Sigmoid colon (tissue), 7 donors: ENCODE data around the gene LTF. TPM values are rescaled to one million over a fixed set of nuclear protein-coding genes. Genes with fewer than 3 reads are reported as not detected.

Source experiments
- DNase-seq: peaks from one replicate; pipeline ENCODE4 v3.0.0-alpha.2; 2019
- H3K27ac ChIP-seq, 4 donors: fragments of 200-600 bp; sonication (generic); one replicate each; pipeline ENCODE4 v1.5.1; 2016 to 2019; ENCODE audit warnings: mild to moderate bottlenecking in 1 of 4
- H3K27me3 ChIP-seq, 3 donors: fragments of 200-600 bp; sonication (generic); one replicate each; pipeline ENCODE4 v1.5.1; 2019; ENCODE audit warnings: mild to moderate bottlenecking in 1 of 3
- H3K36me3 ChIP-seq, 4 donors: fragments of 200-600 bp; sonication (generic); one replicate each; pipeline ENCODE4 v1.5.1; 2016 to 2019
- H3K4me1 ChIP-seq, 4 donors: fragments of 200-600 bp; sonication (generic); one replicate each; pipeline ENCODE4 v1.5.1; 2017 to 2019
- H3K4me3 ChIP-seq, 4 donors: fragments of 200-600 bp; sonication (generic); one replicate each; pipeline ENCODE4 v1.5.1; 2017 to 2019; ENCODE audit warnings: mild to moderate bottlenecking in 2 of 4, moderate library complexity in 1 of 4
- H3K9me3 ChIP-seq, 4 donors: fragments of 200-600 bp in 3 of 4; sonication (generic) in 3 of 4; one replicate each; pipeline versions ENCODE4 v1.5.1 to v1.6.1; 2013 to 2019
- CTCF ChIP-seq, 4 experiments: fragments of 450-650 bp in 3 of 4; fragments of 200-600 bp in 1 of 4; IDR thresholded peaks; one replicate each; pipeline ENCODE4 v1.5.1; 2016 to 2019; ENCODE audit warnings: antibody characterized with exemption in 4 of 4, mild to moderate bottlenecking in 3 of 4, moderate library complexity in 2 of 4
- EP300 ChIP-seq, 4 donors: sonication (generic); formaldehyde crosslinking; IDR thresholded peaks; one replicate each; pipeline ENCODE4 v1.6.1; 2017; ENCODE audit warnings: antibody characterized with exemption in 4 of 4
- POLR2A ChIP-seq, 2 donors: fragments of 450-650 bp; IDR thresholded peaks; one replicate each; pipeline ENCODE4 v1.6.1; 2016; ENCODE audit warnings: antibody characterized with exemption in 2 of 2, mild to moderate bottlenecking in 2 of 2, moderate library complexity in 2 of 2
- POLR2AphosphoS5 ChIP-seq, 4 donors: sonication (generic); formaldehyde crosslinking; IDR thresholded peaks; one replicate each; pipeline ENCODE4 v1.6.1; 2017; ENCODE audit warnings: antibody characterized with exemption in 4 of 4
- WGBS, 2 donors: extraction: QIAGEN DNeasy Blood & Tissue Kit; methylation state at CpG; one replicate each; pipeline ENCODE4 v1.1.7; 2013; 5-methylcytosine and 5-hydroxymethylcytosine counted together
- intact Hi-C: fragments of 100-400 bp; cut with DNase I; formaldehyde crosslinking; loops from one replicate; pipeline ENCODE4 v1.15.1; 2023
- polyA plus RNA-seq, 3 donors: library from polyadenylated mRNA; stranded (reverse); fragments of 200-250 nt; gene quantifications; one replicate each; pipeline ENCODE4 v1.2.3, GENCODE V29; 2013
- total RNA-seq, 4 donors: library from RNA; depleted of rRNA; stranded (reverse); fragments of >200 nt; gene quantifications; one replicate each; pipeline ENCODE4 v1.1.0, GENCODE V29; 2016
- donor health status: healthy with polysubstance abuse.
- donor health status: Bipolar disorder and iron deficiency.
- donor health status: healthy.

Gene LTF
- total and polyA plus RNA-seq, 7 donors = 0.16 to 38.0 (median 0.36) TPM; not detected in 2

DNA sequence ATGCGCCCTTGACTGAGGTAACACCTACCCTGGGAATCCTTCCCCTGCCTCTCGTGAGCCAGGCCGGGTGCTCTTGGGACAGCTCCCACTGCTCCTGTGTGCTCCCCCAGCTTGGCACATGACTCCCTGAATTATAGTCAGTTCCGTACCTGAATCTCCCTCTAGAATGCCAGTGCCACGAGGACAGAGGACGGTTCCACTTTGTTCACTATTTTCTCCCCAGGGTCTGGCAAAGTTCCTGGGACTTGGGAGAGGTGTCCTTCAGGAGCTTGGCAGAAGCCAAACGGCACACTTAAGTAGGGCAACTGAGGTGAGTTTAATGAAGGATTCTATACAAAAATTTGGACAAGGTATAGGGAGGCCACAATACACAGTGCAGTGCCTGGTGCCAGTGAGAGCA, 67.6 kb downstream of the LTF start:
- Histone ChIP-seq H3K4me3 (no peak overlapping the region), H3K27me3 (no peaks in the 10 kb centered on the region), H3K4me1 (no peaks in the 10 kb centered on the region), H3K9me3 (no peaks in the 10 kb centered on the region), H3K27ac (no peak overlapping the region), H3K36me3 (no peaks in the 10 kb centered on the region)
- intact Hi-C loops = no loop called here
- WGBS, 2 donors = 95 to 96% methylated on average over 7 of the region's 7 CpGs
- TF ChIP-seq EP300 (IDR thresholded peaks at IDR 0.05) (no peak), POLR2AphosphoS5 (IDR thresholded peaks at IDR 0.05) (no peak), CTCF (IDR thresholded peaks at IDR 0.05) (no peak)
- no peak for DNase-seq

- Histone ChIP-seq H3K27ac (no peak overlapping the region), H3K9me3 (no peaks in the 10 kb centered on the region), H3K4me1 (no peaks in the 10 kb centered on the region), H3K27me3 (no peaks in the 10 kb centered on the region), H3K4me3 (no peak overlapping the region), H3K36me3 (no peaks in the 10 kb centered on the region)
- TF ChIP-seq CTCF (IDR thresholded peaks at IDR 0.05) = no peak
- no peak for TF ChIP-seq POLR2AphosphoS5 (IDR thresholded peaks at IDR 0.05)
- no peak for TF ChIP-seq EP300 (IDR thresholded peaks at IDR 0.05)
- TF ChIP-seq POLR2A (IDR thresholded peaks at IDR 0.05) = no peak
- intact Hi-C loops = no loop called here
- no peak for DNase-seq
- WGBS, 2 donors = 63 to 69% methylated on average over 6 of the region's 6 CpGs
These were observed 68.8 kb downstream of the LTF start for GRCh38 chr3:46395766-46396530.

DNA sequence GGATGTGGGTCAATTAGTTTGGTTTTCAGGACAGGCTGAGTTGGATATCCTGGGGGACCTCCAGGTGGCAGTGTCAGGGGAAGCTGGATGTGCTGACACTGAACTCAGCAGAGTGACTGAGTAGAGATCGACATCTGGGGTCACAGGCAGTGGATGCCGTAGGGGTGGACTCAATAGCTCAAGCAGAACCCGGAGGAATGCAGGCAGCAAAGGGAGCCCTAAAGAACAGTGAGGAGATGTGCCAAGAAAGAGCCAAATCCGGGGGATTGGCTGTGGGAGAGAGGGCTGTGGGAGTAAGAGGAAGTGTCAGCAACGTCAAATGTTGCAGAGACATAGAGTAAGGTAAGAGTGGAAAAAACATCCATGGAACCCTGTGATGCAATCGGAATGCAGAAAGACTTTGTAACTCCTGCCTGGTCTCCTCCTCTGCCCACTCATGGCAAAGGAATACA, 69.5 kb downstream of the LTF start:
- Histone ChIP-seq H3K9me3 (no peaks in the 10 kb centered on the region), H3K4me1 (no peaks in the 10 kb centered on the region), H3K36me3 (no peaks in the 10 kb centered on the region), H3K27me3 (no peaks in the 10 kb centered on the region), H3K27ac (no peak overlapping the region), H3K4me3 (no peak overlapping the region)
- TF ChIP-seq EP300 (IDR thresholded peaks at IDR 0.05) (no peak), CTCF (IDR thresholded peaks at IDR 0.05) (no peak), POLR2AphosphoS5 (IDR thresholded peaks at IDR 0.05) (no peak), POLR2A (IDR thresholded peaks at IDR 0.05) (no peak)
- DNase-seq = no peak
- 79 to 90% methylated on average over 6 of the region's 6 CpGs for WGBS, 2 donors
- intact Hi-C loops = no loop called here

- Histone ChIP-seq H3K4me3 (no peak overlapping the region), H3K27me3 (no peaks in the 10 kb centered on the region), H3K36me3 (no peaks in the 10 kb centered on the region), H3K9me3 (no peaks in the 10 kb centered on the region), H3K4me1 (no peaks in the 10 kb centered on the region), H3K27ac (no peak overlapping the region)
- WGBS, 2 donors = 77 to 79% methylated on average over 8 of the region's 8 CpGs
- intact Hi-C loops = no loop called here
- TF ChIP-seq POLR2AphosphoS5 (IDR thresholded peaks at IDR 0.05) = no peak
- no peak for TF ChIP-seq POLR2A (IDR thresholded peaks at IDR 0.05)
- TF ChIP-seq CTCF (IDR thresholded peaks at IDR 0.05) = no peak
- no peak for TF ChIP-seq EP300 (IDR thresholded peaks at IDR 0.05)
- DNase-seq = no peak
These were observed 70.9 kb downstream of the LTF start for GRCh38 chr3:46393554-46394434.
